Measurements from ENCODE around the gene ETV5. TPM values are rescaled to one million over a fixed set of nuclear protein-coding genes. Genes with fewer than 3 reads are reported as not detected.

Gene ETV5
- 36.8 and 37.0 TPM in 2 replicates for total RNA-seq

GRCh38 chr3:186108941-186109865 is at the start of gene ETV5:
ETV5 (minus strand) TSS chr3:186109089; CDS start chr3:186105868, 3,221 bp downstream.

Other genes with a start within 250 kb of the ETV5 start
- gene TRA2B, start 171.1 kb downstream of the ETV5 start, total RNA-seq: 72.1 and 88.3 TPM in 2 replicates

Data from smooth muscle cell of the pulmonary artery (primary cell).